Heart left ventricle (tissue), 16 donors: ENCODE results near the gene EIF2S3. TPM values are rescaled to one million over a fixed set of nuclear protein-coding genes. Genes with fewer than 3 reads are reported as not detected.

Experiments
- ATAC-seq, 4 donors: fragments of 200-7000 bp; cut with Tn5 transposase; one replicate each; pipeline ENCODE4 v1.9.1; 2020 to 2022; ENCODE audit warnings: moderate library complexity in 4 of 4, mild to moderate bottlenecking in 3 of 4, moderate number of reproducible peaks in 1 of 4
- DNase-seq, 5 donors: peaks; one replicate each; pipeline ENCODE4 v3.0.0-alpha.2; 2020
- H3K27ac ChIP-seq, 12 donors: fragments of 200-600 bp; sonication (generic) in 4 of 12; one replicate each; pipeline versions ENCODE4 v1.5.0 to v1.8.0; 2016 to 2022; ENCODE audit warnings: mild to moderate bottlenecking in 2 of 12
- H3K27me3 ChIP-seq, 9 donors: fragments of 200-600 bp; sonication (generic) in 2 of 9; one replicate each; pipeline versions ENCODE4 v1.5.1 to v1.8.0; 2016 to 2022; ENCODE audit warnings: mild to moderate bottlenecking in 3 of 9
- H3K36me3 ChIP-seq, 9 donors: fragments of 200-600 bp; sonication (generic) in 2 of 9; one replicate each; pipeline versions ENCODE4 v1.5.0 to v1.8.0; 2018 to 2022; ENCODE audit warnings: mild to moderate bottlenecking in 2 of 9
- H3K4me1 ChIP-seq, 12 donors: fragments of 200-600 bp; sonication (generic) in 4 of 12; one replicate each; pipeline versions ENCODE4 v1.5.0 to v1.8.0; 2016 to 2022; ENCODE audit warnings: mild to moderate bottlenecking in 3 of 12
- H3K4me3 ChIP-seq, 12 donors: fragments of 200-600 bp; sonication (generic) in 4 of 12; one replicate each; pipeline versions ENCODE4 v1.5.0 to v1.8.0; 2017 to 2022; ENCODE audit warnings: mild to moderate bottlenecking in 9 of 12, moderate library complexity in 4 of 12
- H3K9me3 ChIP-seq, 12 donors: fragments of 200-600 bp; sonication (generic) in 4 of 12; one replicate each; pipeline versions ENCODE4 v1.5.0 to v1.8.0; 2016 to 2022; ENCODE audit warnings: mild to moderate bottlenecking in 1 of 12
- CTCF ChIP-seq, 12 donors: fragments of 200-600 bp; sonication (generic) in 4 of 12; IDR thresholded peaks; one replicate each; pipeline versions ENCODE4 v1.5.0 to v1.8.0; 2018 to 2022; ENCODE audit warnings: antibody characterized with exemption in 12 of 12, mild to moderate bottlenecking in 5 of 12
- POLR2A ChIP-seq, 2 donors: fragments of 450-650 bp; IDR thresholded peaks; one replicate each; pipeline ENCODE4 v1.6.1; 2017; ENCODE audit warnings: antibody characterized with exemption in 2 of 2, mild to moderate bottlenecking in 2 of 2, moderate library complexity in 2 of 2
- WGBS, 4 donors: extraction: QIAGEN DNeasy Blood & Tissue Kit in 2 of 4; methylation state at CpG; one replicate each; pipeline versions ENCODE4 v1.1.5 to v1.1.7; 2013 to 2018; 5-methylcytosine and 5-hydroxymethylcytosine counted together
- intact Hi-C, 10 donors: fragments of 100-400 bp; cut with DNase I; formaldehyde crosslinking; loops; one replicate each; pipeline versions ENCODE4 v1.11.1 to v1.14.2; 2022
- polyA plus RNA-seq, 2 donors: library from polyadenylated mRNA; stranded (reverse); fragments of 200-250 nt; gene quantifications; one replicate each; pipeline ENCODE4 v1.2.3, GENCODE V29; 2013
- total RNA-seq, 9 donors: library from RNA; depleted of rRNA in 2 of 9; stranded (reverse); fragments of >200 nt in 2 of 9; fragmentation: NEBNext Ultra II Directional in 3 of 9; extraction: Animal tissue kit (Norgen Biotek cat#: 25700) in 3 of 9; gene quantifications; one replicate each; pipeline versions ENCODE4 v1.1.0 to v1.2.4, GENCODE V29; 2016 to 2023
- donor health status: ischemic (EF 13 %, LVEDD 7.1; RV severe dilation, severe dysfunction).
- donor health status: healthy with polysubstance abuse.
- donor health status: DM: no; HTN: yes; CAD: no.
- donor health status: DM: no; HTN: no; CAD: no.
- donor health status: ischemic (EF 25% LVEDD 6.9; RV normal size, moderate dysfunction).
- donor health status: ischemic (EF 25% LVEDD 5.7; RV mildly dilated, moderate dysfunction).
- donor health status: healthy.
- donor health status: DM: yes; HTN: yes; CAD: no.
- donor health status: ischemic (EF 35%, LVEDD 5.7; RV mildly dilated, moderate dysfunction).
- donor health status: nonischemic (EF 11% LVEDD 7.7; RV severe dilation, severe dysfunction).
- donor health status: DM: yes; HTN: yes; CAD: no.
- donor health status: PGD.
- donor health status: ischemic (EF 29% LVEDD 5.4; RV normal size, mild dysfunction).
- donor health status: nonischemic (EF 23%, LVEDD 6.1; RV moderate dilation, normal function).

The EIF2S3 gene
- total and polyA plus RNA-seq, 11 donors: 22.9 to 126 (median 82.5) TPM

- H3K4me3 ChIP-seq: no peak overlapping the region
- intact Hi-C loops: no loop called here
- WGBS, 4 donors: 88 to 96% (median 93%) methylated on average over 1 of the region's 1 CpG
- TF ChIP-seq CTCF (IDR thresholded peaks at IDR 0.05): no peak
- TF ChIP-seq POLR2A (IDR thresholded peaks at IDR 0.05): no peak
- DNase-seq: no peak
- no peaks in the 10 kb centered on the region for H3K9me3 ChIP-seq
- ATAC-seq: no peak
- peaks cover 0 to 51% (median 0%) of the 10 kb centered on the region in 9 donors for H3K27me3 ChIP-seq
- no peak overlapping the region for H3K27ac ChIP-seq
- no peaks in the 10 kb centered on the region for H3K36me3 ChIP-seq
- peaks cover 0 to 6% (median 0%) of the 10 kb centered on the region in 12 donors for H3K4me1 ChIP-seq
These were observed 42.5 kb upstream of the EIF2S3 start for GRCh38 chrX:24012266-24012665.

- intact Hi-C loops: no loop called here
- peak overlapping the region in 5 of 12 donors; percentile 13 to 54 (median 32) for H3K27ac ChIP-seq
- no peak overlapping the region for H3K4me3 ChIP-seq
- H3K36me3 ChIP-seq: no peaks in the 10 kb centered on the region
- no peak for TF ChIP-seq POLR2A (IDR thresholded peaks at IDR 0.05)
- TF ChIP-seq CTCF (IDR thresholded peaks at IDR 0.05): no peak
- peaks cover 0 to 41% (median 0%) of the 10 kb centered on the region in 9 donors for H3K27me3 ChIP-seq
- WGBS, 4 donors: 37 to 43% (median 41%) methylated on average over 5 of the region's 5 CpGs
- no peaks in the 10 kb centered on the region for H3K9me3 ChIP-seq
- peaks cover 0 to 10% (median 0%) of the 10 kb centered on the region in 12 donors for H3K4me1 ChIP-seq
- DNase-seq (peak in 1 of 5 donors; percentile 5), ATAC-seq (peak in 3 of 4 donors; percentile 68 to 75 (median 70))
These were observed 40.3 kb upstream of the EIF2S3 start for GRCh38 chrX:24014388-24015018.

GRCh38 chrX:24017674-24018073, 37.1 kb upstream of the EIF2S3 start:
- no peaks in the 10 kb centered on the region for H3K9me3 ChIP-seq
- no peak overlapping the region for H3K27ac ChIP-seq
- 89 to 99% (median 93%) methylated on average over 9 of the region's 9 CpGs for WGBS, 4 donors
- H3K4me1 ChIP-seq: peaks cover 0 to 21% (median 4%) of the 10 kb centered on the region in 12 donors
- H3K27me3 ChIP-seq: peaks cover 0 to 42% (median 0%) of the 10 kb centered on the region in 9 donors
- intact Hi-C loops: no loop called here
- no peak for ATAC-seq
- H3K4me3 ChIP-seq: no peak overlapping the region
- no peak for DNase-seq
- no peak for TF ChIP-seq POLR2A (IDR thresholded peaks at IDR 0.05)
- no peaks in the 10 kb centered on the region for H3K36me3 ChIP-seq

GRCh38 chrX:24018809-24019208, 35.9 kb upstream of the EIF2S3 start:
- no peak for ATAC-seq
- H3K27ac ChIP-seq: no peak overlapping the region
- no peaks in the 10 kb centered on the region for H3K36me3 ChIP-seq
- DNase-seq: no peak
- TF ChIP-seq CTCF (IDR thresholded peaks at IDR 0.05) (no peak), POLR2A (IDR thresholded peaks at IDR 0.05) (no peak)
- peaks cover 0 to 28% (median 4%) of the 10 kb centered on the region in 12 donors for H3K4me1 ChIP-seq
- intact Hi-C loops: no loop called here
- 60 to 79% (median 68%) methylated on average over 4 of the region's 4 CpGs for WGBS, 4 donors
- H3K9me3 ChIP-seq: no peaks in the 10 kb centered on the region
- no peak overlapping the region for H3K4me3 ChIP-seq
- H3K27me3 ChIP-seq: peaks cover 0 to 41% (median 0%) of the 10 kb centered on the region in 9 donors
